Activated naive CD4-positive, alpha-beta T cell treated with anti-CD3 and anti-CD28 coated beads, Interleukin-2, amount 50 U/mL, for 72 hours (primary cell): ENCODE measurements around the gene ANKFY1. TPM values are rescaled to one million over a fixed set of nuclear protein-coding genes. Genes with fewer than 3 reads are reported as not detected.

Experiments used
- total RNA-seq, 2 donors: library from RNA; stranded (reverse); gene quantifications; one replicate each; pipeline ENCODE4 v1.2.3, GENCODE V29; 2022

ANKFY1 gene
- total RNA-seq, 2 donors from 2014 or later: 52.8 to 54.0 TPM

Other genes with a start within 250 kb of the ANKFY1 start
- 10 to 100 TPM; 37.0 to 50.0 TPM for gene ZZEF1, start 120.9 kb downstream of the ANKFY1 start, total RNA-seq
- 10 to 100 TPM in 1 of 2 donors, 1 to 10 TPM in 1; 2.6 to 10.6 TPM for gene CYB5D2, start 120.8 kb downstream of the ANKFY1 start, total RNA-seq
- 10 to 100 TPM; 57.9 to 68.1 TPM for gene UBE2G1, start 102.7 kb upstream of the ANKFY1 start, total RNA-seq
- 1 to 10 TPM; 4.4 to 8.7 TPM for gene SPNS3, start 170.0 kb upstream of the ANKFY1 start, total RNA-seq
- under 1 TPM; 0.16 to 0.64 TPM for gene SPNS2, start 234.9 kb upstream of the ANKFY1 start, total RNA-seq